ENCODE data around the gene RPL19.

RPL19 gene

GRCh38 chr17:39170109-39170508, 30.0 kb upstream of the RPL19 start:
- no peak overlapping the region for H3K27ac Mint-ChIP-seq
- H3K27me3 Mint-ChIP-seq (ENCODE audit: low read depth), result peaks cover 26% of the 10 kb centered on the region
- H3K4me1 Mint-ChIP-seq, result peaks cover 11% of the 10 kb centered on the region
- H3K9me3 Mint-ChIP-seq, result no peaks in the 10 kb centered on the region
- H3K36me3 Mint-ChIP-seq (ENCODE audit: low read depth), result no peaks in the 10 kb centered on the region
- no peak for TF ChIP-seq CTCF (IDR thresholded peaks at IDR 0.05; ENCODE audit: unreplicated experiment in 3 of 3)
- no peak overlapping the region for H3K4me3 Mint-ChIP-seq

- Mint-ChIP-seq H3K36me3 (ENCODE audit: low read depth) (no peaks in the 10 kb centered on the region), H3K27ac (no peak overlapping the region), H3K4me3 (no peak overlapping the region)
Observed at GRCh38 chr17:39170558-39170957, 29.5 kb upstream of the RPL19 start.

GRCh38 chr17:39171933-39172332, 28.1 kb upstream of the RPL19 start:
- no peaks in the 10 kb centered on the region for H3K9me3 Mint-ChIP-seq
- H3K36me3 Mint-ChIP-seq (ENCODE audit: low read depth), result peaks cover 9% of the 10 kb centered on the region
- no peak overlapping the region for H3K4me3 Mint-ChIP-seq
- peaks cover 11% of the 10 kb centered on the region for H3K27me3 Mint-ChIP-seq (ENCODE audit: low read depth)
- no peak overlapping the region for H3K27ac Mint-ChIP-seq
- no peak for TF ChIP-seq CTCF (IDR thresholded peaks at IDR 0.05; ENCODE audit: unreplicated experiment in 3 of 3)
- peaks cover 6% of the 10 kb centered on the region for H3K4me1 Mint-ChIP-seq

More at GRCh38 chr17:39170558-39170957, 29.5 kb upstream of the RPL19 start:
- H3K9me3 Mint-ChIP-seq, result no peaks in the 10 kb centered on the region
- H3K4me1 Mint-ChIP-seq, result peaks cover 10% of the 10 kb centered on the region
- H3K27me3 Mint-ChIP-seq (ENCODE audit: low read depth), result peaks cover 24% of the 10 kb centered on the region
- no peak for TF ChIP-seq CTCF (IDR thresholded peaks at IDR 0.05; ENCODE audit: unreplicated experiment in 3 of 3)

GRCh38 chr17:39173080-39173479, 27.0 kb upstream of the RPL19 start:
- H3K27me3 Mint-ChIP-seq (ENCODE audit: low read depth), result peaks cover 4% of the 10 kb centered on the region
- H3K9me3 Mint-ChIP-seq, result no peaks in the 10 kb centered on the region

GRCh38 chr17:39173526-39174274, 26.4 kb upstream of the RPL19 start:
- H3K36me3 Mint-ChIP-seq (ENCODE audit: low read depth), result peaks cover 26% of the 10 kb centered on the region
- H3K4me1 Mint-ChIP-seq, result no peaks in the 10 kb centered on the region
- TF ChIP-seq CTCF (IDR thresholded peaks at IDR 0.05; ENCODE audit: unreplicated experiment in 3 of 3), result no peak
- H3K9me3 Mint-ChIP-seq, result no peaks in the 10 kb centered on the region
- H3K27me3 Mint-ChIP-seq (ENCODE audit: low read depth), result peaks cover 4% of the 10 kb centered on the region
- H3K4me3 Mint-ChIP-seq, result no peak overlapping the region
- no peak overlapping the region for H3K27ac Mint-ChIP-seq

More at GRCh38 chr17:39173080-39173479, 27.0 kb upstream of the RPL19 start:
- Mint-ChIP-seq H3K27ac (no peak overlapping the region), H3K4me3 (no peak overlapping the region), H3K36me3 (ENCODE audit: low read depth) (peaks cover 20% of the 10 kb centered on the region), H3K4me1 (no peaks in the 10 kb centered on the region)
- no peak for TF ChIP-seq CTCF (IDR thresholded peaks at IDR 0.05; ENCODE audit: unreplicated experiment in 3 of 3)
